Neural cell (in vitro differentiated cells): ENCODE data around the gene EEF2KMT.
"Not testable (repeated sequence)": the region's sequence is repeated elsewhere in the genome, so short reads cannot be mapped to it uniquely, and the experiment has no call there.

Experiments
- EP300 ChIP-seq: fragments of 450-650 bp; conservative IDR thresholded peaks from 2 replicates; pipeline ENCODE4 v1.6.1; 2014; ENCODE audit warnings: antibody characterized with exemption, mild to moderate bottlenecking, moderate library complexity; ENCODE audit not compliant: poor library complexity, severe bottlenecking
- EZH2 ChIP-seq: fragments of 200-600, 300-800 bp; shearing (Covaris generic), sonication (generic); IDR thresholded peaks from 2 replicates; pipeline ENCODE4 v1.6.1; 2014; ENCODE audit warnings: antibody characterized with exemption, low read length, borderline replicate concordance, mild to moderate bottlenecking; ENCODE audit not compliant: insufficient read depth, poor library complexity, severe bottlenecking
- SMC3 ChIP-seq: fragments of 450-650 bp; conservative IDR thresholded peaks from 2 replicates; pipeline ENCODE4 v1.6.1; 2014; ENCODE audit warnings: antibody characterized with exemption, mild to moderate bottlenecking, moderate library complexity; ENCODE audit not compliant: poor library complexity
- TAF1 ChIP-seq: IDR thresholded peaks from 2 replicates; pipeline ENCODE4 v1.6.1; 2012; ENCODE audit warnings: low read depth
- TF ChIP-seq, protein P1 (sequence below): fragments of 450-650 bp; IDR thresholded peaks from 2 replicates; pipeline ENCODE4 v1.5.1; 2014; ENCODE audit warnings: antibody characterized with exemption, mild to moderate bottlenecking, moderate library complexity; ENCODE audit not compliant: poor library complexity, severe bottlenecking

DNA sequence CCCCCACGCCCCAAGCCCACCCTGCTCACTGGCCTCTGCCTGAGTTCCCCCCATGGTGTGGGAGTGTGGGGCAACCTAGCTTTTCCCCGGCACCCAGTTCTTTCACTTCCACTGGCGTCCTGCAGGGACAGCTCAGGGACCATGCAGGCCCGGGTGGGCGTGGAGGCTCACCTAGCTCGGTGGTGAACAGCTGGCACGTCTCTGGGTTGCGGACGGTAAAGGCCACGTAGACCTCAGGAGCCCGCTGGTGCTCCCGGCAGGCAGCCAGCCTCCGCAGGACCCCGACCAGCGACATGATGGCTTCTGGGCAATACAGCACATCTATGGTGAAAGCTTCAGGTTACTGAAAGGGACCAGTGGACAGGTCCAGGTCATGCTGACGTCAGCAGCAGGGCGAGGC is 8.7 kb downstream of the EEF2KMT start:
- not testable (repeated sequence) for TF ChIP-seq TAF1, SMC3, EP300, EZH2
- TF ChIP-seq, protein P1, sequence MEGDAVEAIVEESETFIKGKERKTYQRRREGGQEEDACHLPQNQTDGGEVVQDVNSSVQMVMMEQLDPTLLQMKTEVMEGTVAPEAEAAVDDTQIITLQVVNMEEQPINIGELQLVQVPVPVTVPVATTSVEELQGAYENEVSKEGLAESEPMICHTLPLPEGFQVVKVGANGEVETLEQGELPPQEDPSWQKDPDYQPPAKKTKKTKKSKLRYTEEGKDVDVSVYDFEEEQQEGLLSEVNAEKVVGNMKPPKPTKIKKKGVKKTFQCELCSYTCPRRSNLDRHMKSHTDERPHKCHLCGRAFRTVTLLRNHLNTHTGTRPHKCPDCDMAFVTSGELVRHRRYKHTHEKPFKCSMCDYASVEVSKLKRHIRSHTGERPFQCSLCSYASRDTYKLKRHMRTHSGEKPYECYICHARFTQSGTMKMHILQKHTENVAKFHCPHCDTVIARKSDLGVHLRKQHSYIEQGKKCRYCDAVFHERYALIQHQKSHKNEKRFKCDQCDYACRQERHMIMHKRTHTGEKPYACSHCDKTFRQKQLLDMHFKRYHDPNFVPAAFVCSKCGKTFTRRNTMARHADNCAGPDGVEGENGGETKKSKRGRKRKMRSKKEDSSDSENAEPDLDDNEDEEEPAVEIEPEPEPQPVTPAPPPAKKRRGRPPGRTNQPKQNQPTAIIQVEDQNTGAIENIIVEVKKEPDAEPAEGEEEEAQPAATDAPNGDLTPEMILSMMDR = not testable (repeated sequence)
